T1000 (cell line): ENCODE data around the gene KLF3.

Experiments used
- DNase-seq: peaks from one replicate; lab custom pipeline; 2025; ENCODE audit warnings: mixed read lengths; lab: John Stamatoyannopoulos, UW

Gene KLF3

GRCh38 chr4:38738940-38739803 lies 75.2 kb downstream of the KLF3 start:
- no peak for DNase-seq

GRCh38 chr4:38740303-38740702 lies 76.3 kb downstream of the KLF3 start:
- no peak for DNase-seq

GRCh38 chr4:38743866-38744265 lies 79.9 kb downstream of the KLF3 start:
- DNase-seq = no peak

- no peak for DNase-seq
Observed at GRCh38 chr4:38745881-38746280, 81.9 kb downstream of the KLF3 start.

GRCh38 chr4:38747629-38748028 lies 83.6 kb downstream of the KLF3 start:
- DNase-seq = no peak

- no peak for DNase-seq
Observed at GRCh38 chr4:38749336-38749735, 85.3 kb downstream of the KLF3 start.
